ENCODE measurements around the gene LRCH1. TPM values are rescaled to one million over a fixed set of nuclear protein-coding genes. Genes with fewer than 3 reads are reported as not detected.

LRCH1 gene
- polyA plus RNA-seq (2013, experiment 1 of 2): 2.3 TPM
- 2.6 TPM for polyA plus RNA-seq (2013, experiment 2 of 2)

- Histone ChIP-seq H4K8ac (ENCODE audit: low read depth, low read length) (no peak within 1 kb of the TSS), H3K9ac (ENCODE audit: low read depth, low read length, poor library complexity) (peak within 1 kb of the TSS; percentile 95), H4K91ac (ENCODE audit: low read depth, low read length, poor library complexity) (no peak within 1 kb of the TSS), H2BK15ac (ENCODE audit: low read length) (peak within 1 kb of the TSS; percentile 65), H3K27me3 (ENCODE audit: control insufficient read depth in 3 of 3, insufficient read depth in 3 of 3, low read depth in 1 of 3, low read length in 3 of 3) (peaks cover 0 to 31% (median 2%) of the 10 kb centered on the region in 3 experiments), H3K27ac (replicated peaks; ENCODE audit: low read length) (no peak within 1 kb of the TSS), H3K9me3 (replicated peaks in 1 of 2; ENCODE audit: control insufficient read depth in 2 of 2, insufficient read depth in 1 of 2, low read depth in 1 of 2, low read length in 2 of 2) (no peaks in the 10 kb centered on the region), H3K4me2 (ENCODE audit: insufficient read depth, low read length, poor library complexity, severe bottlenecking) (peak within 1 kb of the TSS; percentile 93), H2BK120ac (ENCODE audit: low read depth, low read length) (no peak within 1 kb of the TSS), H2AFZ (ENCODE audit: low read length) (peak within 1 kb of the TSS; percentile 99), H3K4me3 (ENCODE audit: low read length in 2 of 2) (peak within 1 kb of the TSS; percentile 86 to 90), H3K4ac (ENCODE audit: low read length) (no peak within 1 kb of the TSS), H2BK12ac (ENCODE audit: low read length) (peak within 1 kb of the TSS; percentile 16), H3K14ac (ENCODE audit: low read length) (peak within 1 kb of the TSS; percentile 97), H3K23ac (ENCODE audit: low read depth, low read length, poor library complexity) (peak within 1 kb of the TSS; percentile 87), H3K36me3 (replicated peaks in 1 of 2; ENCODE audit: control insufficient read depth in 2 of 2, insufficient read depth in 2 of 2, low read length in 2 of 2) (no peaks in the 10 kb centered on the region), H3K79me1 (ENCODE audit: low read depth, low read length) (peaks cover 7% of the 10 kb centered on the region), H3K18ac (ENCODE audit: low read length) (peak within 1 kb of the TSS; percentile 99), H2BK5ac (ENCODE audit: low read length) (peak within 1 kb of the TSS; percentile 84), H2AK5ac (ENCODE audit: low read depth, low read length) (peak within 1 kb of the TSS; percentile 56), H3K4me1 (ENCODE audit: control insufficient read depth in 2 of 2, insufficient read depth in 1 of 2, low read depth in 1 of 2, low read length in 2 of 2) (peaks cover 0 to 2% of the 10 kb centered on the region in 2 donors)
- no CpG with 5 or more reads among the region's 66 CpGs for WGBS, 2 donors (ENCODE audit: extremely low coverage in 2 of 2, insufficient read length in 2 of 2, insufficient replicate concordance in 1 of 2)
- peak; percentile 77 for DNase-seq (ENCODE audit: low spot score)
Measured at GRCh38 chr13:46552889-46553520, at the start of gene LRCH1. Gene LRCH1 (plus strand): TSS chr13:46553170. CDS start chr13:46553397, 227 bp downstream.

- H3K4ac ChIP-seq (ENCODE audit: low read length): no peak overlapping the region
- H2BK120ac ChIP-seq (ENCODE audit: low read depth, low read length): no peak overlapping the region
- no peak overlapping the region for H2AK5ac ChIP-seq (ENCODE audit: low read depth, low read length)
- no CpG with 5 or more reads among the region's 2 CpGs for WGBS, 2 donors (ENCODE audit: extremely low coverage in 2 of 2, insufficient read length in 2 of 2, insufficient replicate concordance in 1 of 2)
- no peak overlapping the region for H3K18ac ChIP-seq (ENCODE audit: low read length)
- H2AFZ ChIP-seq (ENCODE audit: low read length): no peak overlapping the region
- no peaks in the 10 kb centered on the region for H3K4me1 ChIP-seq (ENCODE audit: control insufficient read depth in 2 of 2, insufficient read depth in 1 of 2, low read depth in 1 of 2, low read length in 2 of 2)
- H3K14ac ChIP-seq (ENCODE audit: low read length): no peak overlapping the region
- no peaks in the 10 kb centered on the region for H3K27me3 ChIP-seq (ENCODE audit: control insufficient read depth in 3 of 3, insufficient read depth in 3 of 3, low read depth in 1 of 3, low read length in 3 of 3)
- no peak overlapping the region for H2BK15ac ChIP-seq (ENCODE audit: low read length)
- no peak overlapping the region for H2BK5ac ChIP-seq (ENCODE audit: low read length)
- H4K8ac ChIP-seq (ENCODE audit: low read depth, low read length): no peak overlapping the region
- no peaks in the 10 kb centered on the region for H3K79me1 ChIP-seq (ENCODE audit: low read depth, low read length)
- no peak overlapping the region for H3K4me2 ChIP-seq (ENCODE audit: insufficient read depth, low read length, poor library complexity, severe bottlenecking)
- no peak overlapping the region for H3K9ac ChIP-seq (ENCODE audit: low read depth, low read length, poor library complexity)
- no peak overlapping the region for H4K91ac ChIP-seq (ENCODE audit: low read depth, low read length, poor library complexity)
- no peak overlapping the region for H3K27ac ChIP-seq (replicated peaks; ENCODE audit: low read length)
- H3K36me3 ChIP-seq (replicated peaks in 1 of 2; ENCODE audit: control insufficient read depth in 2 of 2, insufficient read depth in 2 of 2, low read length in 2 of 2): no peaks in the 10 kb centered on the region
- no peak for DNase-seq (ENCODE audit: low spot score)
- H3K23ac ChIP-seq (ENCODE audit: low read depth, low read length, poor library complexity): no peak overlapping the region
- no peaks in the 10 kb centered on the region for H3K9me3 ChIP-seq (replicated peaks in 1 of 2; ENCODE audit: control insufficient read depth in 2 of 2, insufficient read depth in 1 of 2, low read depth in 1 of 2, low read length in 2 of 2)
- H3K4me3 ChIP-seq (ENCODE audit: low read length in 2 of 2): no peak overlapping the region
- no peak overlapping the region for H2BK12ac ChIP-seq (ENCODE audit: low read length)
Measured at GRCh38 chr13:46504036-46504435, 48.9 kb upstream of the LRCH1 start.

GRCh38 chr13:46507981-46508380 lies 45.0 kb upstream of the LRCH1 start:
- Histone ChIP-seq H3K79me1 (ENCODE audit: low read depth, low read length) (no peaks in the 10 kb centered on the region), H2BK12ac (ENCODE audit: low read length) (no peak overlapping the region), H2AK5ac (ENCODE audit: low read depth, low read length) (no peak overlapping the region), H2BK15ac (ENCODE audit: low read length) (no peak overlapping the region), H3K14ac (ENCODE audit: low read length) (no peak overlapping the region), H3K23ac (ENCODE audit: low read depth, low read length, poor library complexity) (no peak overlapping the region), H4K91ac (ENCODE audit: low read depth, low read length, poor library complexity) (no peak overlapping the region), H3K18ac (ENCODE audit: low read length) (no peak overlapping the region), H3K36me3 (replicated peaks in 1 of 2; ENCODE audit: control insufficient read depth in 2 of 2, insufficient read depth in 2 of 2, low read length in 2 of 2) (no peaks in the 10 kb centered on the region), H2BK120ac (ENCODE audit: low read depth, low read length) (no peak overlapping the region), H3K9me3 (replicated peaks in 1 of 2; ENCODE audit: control insufficient read depth in 2 of 2, insufficient read depth in 1 of 2, low read depth in 1 of 2, low read length in 2 of 2) (no peaks in the 10 kb centered on the region), H4K8ac (ENCODE audit: low read depth, low read length) (no peak overlapping the region), H3K4me1 (ENCODE audit: control insufficient read depth in 2 of 2, insufficient read depth in 1 of 2, low read depth in 1 of 2, low read length in 2 of 2) (no peaks in the 10 kb centered on the region), H3K4ac (ENCODE audit: low read length) (no peak overlapping the region), H3K9ac (ENCODE audit: low read depth, low read length, poor library complexity) (no peak overlapping the region), H2AFZ (ENCODE audit: low read length) (no peak overlapping the region), H2BK5ac (ENCODE audit: low read length) (no peak overlapping the region), H3K4me3 (ENCODE audit: low read length in 2 of 2) (no peak overlapping the region), H3K4me2 (ENCODE audit: insufficient read depth, low read length, poor library complexity, severe bottlenecking) (no peak overlapping the region), H3K27ac (replicated peaks; ENCODE audit: low read length) (no peak overlapping the region), H3K27me3 (ENCODE audit: control insufficient read depth in 3 of 3, insufficient read depth in 3 of 3, low read depth in 1 of 3, low read length in 3 of 3) (no peaks in the 10 kb centered on the region)
- no peak for DNase-seq (ENCODE audit: low spot score)
- no CpG with 5 or more reads among the region's 1 CpG for WGBS, 2 donors (ENCODE audit: extremely low coverage in 2 of 2, insufficient read length in 2 of 2, insufficient replicate concordance in 1 of 2)

GRCh38 chr13:46509981-46510380 lies 43.0 kb upstream of the LRCH1 start:
- no peak overlapping the region for H2BK15ac ChIP-seq (ENCODE audit: low read length)
- no CpG with 5 or more reads among the region's 4 CpGs for WGBS, 2 donors (ENCODE audit: extremely low coverage in 2 of 2, insufficient read length in 2 of 2, insufficient replicate concordance in 1 of 2)

More at GRCh38 chr13:46509981-46510380, 43.0 kb upstream of the LRCH1 start:
- H3K14ac ChIP-seq (ENCODE audit: low read length): no peak overlapping the region
- no peak overlapping the region for H4K8ac ChIP-seq (ENCODE audit: low read depth, low read length)
- H3K4me2 ChIP-seq (ENCODE audit: insufficient read depth, low read length, poor library complexity, severe bottlenecking): no peak overlapping the region
- no peak overlapping the region for H2BK5ac ChIP-seq (ENCODE audit: low read length)
- H3K9ac ChIP-seq (ENCODE audit: low read depth, low read length, poor library complexity): no peak overlapping the region
- H3K4me1 ChIP-seq (ENCODE audit: control insufficient read depth in 2 of 2, insufficient read depth in 1 of 2, low read depth in 1 of 2, low read length in 2 of 2): no peaks in the 10 kb centered on the region
- H4K91ac ChIP-seq (ENCODE audit: low read depth, low read length, poor library complexity): no peak overlapping the region
- H3K23ac ChIP-seq (ENCODE audit: low read depth, low read length, poor library complexity): no peak overlapping the region
- no peaks in the 10 kb centered on the region for H3K9me3 ChIP-seq (replicated peaks in 1 of 2; ENCODE audit: control insufficient read depth in 2 of 2, insufficient read depth in 1 of 2, low read depth in 1 of 2, low read length in 2 of 2)
- H3K27me3 ChIP-seq (ENCODE audit: control insufficient read depth in 3 of 3, insufficient read depth in 3 of 3, low read depth in 1 of 3, low read length in 3 of 3): no peaks in the 10 kb centered on the region
- H2BK12ac ChIP-seq (ENCODE audit: low read length): no peak overlapping the region
- H3K27ac ChIP-seq (replicated peaks; ENCODE audit: low read length): no peak overlapping the region
- no peak overlapping the region for H3K4ac ChIP-seq (ENCODE audit: low read length)
- no peaks in the 10 kb centered on the region for H3K79me1 ChIP-seq (ENCODE audit: low read depth, low read length)
- no peak overlapping the region for H2AFZ ChIP-seq (ENCODE audit: low read length)
- H2BK120ac ChIP-seq (ENCODE audit: low read depth, low read length): no peak overlapping the region
- no peaks in the 10 kb centered on the region for H3K36me3 ChIP-seq (replicated peaks in 1 of 2; ENCODE audit: control insufficient read depth in 2 of 2, insufficient read depth in 2 of 2, low read length in 2 of 2)
- no peak overlapping the region for H3K4me3 ChIP-seq (ENCODE audit: low read length in 2 of 2)
- H3K18ac ChIP-seq (ENCODE audit: low read length): no peak overlapping the region
- no peak overlapping the region for H2AK5ac ChIP-seq (ENCODE audit: low read depth, low read length)
- DNase-seq (ENCODE audit: low spot score): no peak

All from neuronal stem cell (in vitro differentiated cells).